ENCODE data around the gene LRRC37B. TPM values are rescaled to one million over a fixed set of nuclear protein-coding genes. Genes with fewer than 3 reads are reported as not detected.
"Not testable (repeated sequence)": the region's sequence is repeated elsewhere in the genome, so short reads cannot be mapped to it uniquely, and the experiment has no call there.

LRRC37B gene
- total and polyA plus RNA-seq, 9 donors = 12.1 to 23.8 (median 19.2) TPM

- H3K4me3 ChIP-seq; H3K27ac ChIP-seq; DNase-seq; H3K4me1 ChIP-seq (ENCODE audit: insufficient read depth); H3K27me3 ChIP-seq; H3K36me3 ChIP-seq; intact Hi-C loops (cut with DNase I); H3K9me3 ChIP-seq: not testable (repeated sequence)
- 76 to 80% (median 79%) methylated on average over 3 to 4 of the region's 4 CpGs for WGBS, 3 donors
Measured at GRCh38 chr17:32054985-32055384, 47.8 kb downstream of the LRRC37B start.

GRCh38 chr17:32055425-32055824 is 48.2 kb downstream of the LRRC37B start:
- DNase-seq; H3K27ac ChIP-seq; H3K27me3 ChIP-seq; H3K9me3 ChIP-seq; intact Hi-C loops (cut with DNase I); H3K36me3 ChIP-seq; H3K4me3 ChIP-seq; H3K4me1 ChIP-seq (ENCODE audit: insufficient read depth): not testable (repeated sequence)
- 85 to 93% (median 93%) methylated on average over 1 to 2 of the region's 3 CpGs for whole genome bisulfite sequencing, 3 donors

GRCh38 chr17:32056500-32056899 is 49.3 kb downstream of the LRRC37B start:
- H3K9me3 ChIP-seq; H3K27ac ChIP-seq; H3K4me3 ChIP-seq; DNase-seq; H3K36me3 ChIP-seq; H3K4me1 ChIP-seq (ENCODE audit: insufficient read depth); H3K27me3 ChIP-seq; intact Hi-C loops (cut with DNase I): not testable (repeated sequence)
- 91 to 99% (median 92%) methylated on average over 7 to 9 of the region's 10 CpGs for WGBS, 3 donors

- intact Hi-C loops (cut with DNase I); H3K9me3 ChIP-seq: not testable (repeated sequence)
- WGBS, 3 donors = 47 to 55% (median 48%) methylated on average over 11 to 12 of the region's 12 CpGs
Measured at GRCh38 chr17:32057460-32058105, 50.4 kb downstream of the LRRC37B start.

GRCh38 chr17:32060695-32061094 is 53.5 kb downstream of the LRRC37B start:
- 18 to 31% methylated on average over 3 of the region's 9 CpGs; no CpG with 5 or more reads in 1 of the 3 donors for WGBS, 3 donors
- H3K9me3 ChIP-seq; H3K4me3 ChIP-seq; H3K36me3 ChIP-seq; DNase-seq; intact Hi-C loops (cut with DNase I); H3K27me3 ChIP-seq; H3K4me1 ChIP-seq (ENCODE audit: insufficient read depth); H3K27ac ChIP-seq: not testable (repeated sequence)

More at GRCh38 chr17:32057460-32058105, 50.4 kb downstream of the LRRC37B start:
- H3K27ac ChIP-seq; DNase-seq; H3K27me3 ChIP-seq; H3K4me1 ChIP-seq (ENCODE audit: insufficient read depth); H3K36me3 ChIP-seq; H3K4me3 ChIP-seq: not testable (repeated sequence)

GRCh38 chr17:32061840-32062239 is 54.7 kb downstream of the LRRC37B start:
- H3K36me3 ChIP-seq; H3K27me3 ChIP-seq; DNase-seq; H3K4me1 ChIP-seq (ENCODE audit: insufficient read depth); H3K4me3 ChIP-seq; intact Hi-C loops (cut with DNase I); H3K27ac ChIP-seq; H3K9me3 ChIP-seq: not testable (repeated sequence)
- 64 to 70% (median 66%) methylated on average over 8 of the region's 8 CpGs for WGBS, 3 donors

GRCh38 chr17:32064091-32064490 is 56.9 kb downstream of the LRRC37B start:
- DNase-seq; H3K36me3 ChIP-seq; H3K27ac ChIP-seq; intact Hi-C loops (cut with DNase I); H3K4me1 ChIP-seq (ENCODE audit: insufficient read depth); H3K4me3 ChIP-seq; H3K27me3 ChIP-seq; H3K9me3 ChIP-seq: not testable (repeated sequence)
- 83 to 91% (median 88%) methylated on average over 2 of the region's 2 CpGs for WGBS, 3 donors

GRCh38 chr17:32066123-32066680 is 59.0 kb downstream of the LRRC37B start:
- H3K9me3 ChIP-seq; intact Hi-C loops (cut with DNase I); H3K36me3 ChIP-seq: not testable (repeated sequence)

More at GRCh38 chr17:32066123-32066680, 59.0 kb downstream of the LRRC37B start:
- not testable (repeated sequence) for H3K4me1 ChIP-seq (ENCODE audit: insufficient read depth); H3K27ac ChIP-seq; H3K4me3 ChIP-seq; H3K27me3 ChIP-seq; DNase-seq
- WGBS, 3 donors = 33 to 59% (median 50%) methylated on average over 7 to 10 of the region's 10 CpGs

Measured in ovary (tissue), 9 donors.